Measurements from ENCODE around the gene STMP1.
"Not testable (repeated sequence)": the region's sequence is repeated elsewhere in the genome, so short reads cannot be mapped to it uniquely, and the experiment has no call there.

STMP1 gene

DNA sequence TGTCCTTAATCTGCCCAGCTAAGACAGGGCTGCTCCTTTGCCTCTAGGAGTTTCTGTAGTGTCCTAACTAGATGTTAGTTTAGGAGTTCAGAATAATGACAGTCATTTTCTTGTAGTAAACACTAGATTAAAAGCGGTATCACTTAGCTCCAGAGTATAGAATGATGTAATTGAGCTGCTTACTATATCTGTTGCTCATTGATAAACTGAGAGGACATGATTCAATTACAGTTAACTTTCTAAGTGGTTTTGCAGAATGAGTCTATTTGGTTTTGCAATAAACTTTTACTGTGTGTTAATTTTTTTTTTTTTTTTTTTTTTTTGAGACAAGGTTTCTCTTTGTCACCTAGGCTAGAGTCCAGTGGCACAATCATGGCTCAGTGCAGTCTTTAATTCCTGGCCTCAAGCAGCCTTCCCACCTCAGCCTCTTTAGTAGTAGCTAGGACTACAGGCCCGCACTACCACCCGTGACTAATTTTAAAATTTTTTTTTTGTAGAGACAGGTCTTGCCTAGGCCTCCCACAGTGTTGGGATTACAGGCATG is 1.8 kb downstream of the STMP1 start:
- no peak overlapping the region for H3K4me3 ChIP-seq (ENCODE audit: low read depth, low read length)

DNA sequence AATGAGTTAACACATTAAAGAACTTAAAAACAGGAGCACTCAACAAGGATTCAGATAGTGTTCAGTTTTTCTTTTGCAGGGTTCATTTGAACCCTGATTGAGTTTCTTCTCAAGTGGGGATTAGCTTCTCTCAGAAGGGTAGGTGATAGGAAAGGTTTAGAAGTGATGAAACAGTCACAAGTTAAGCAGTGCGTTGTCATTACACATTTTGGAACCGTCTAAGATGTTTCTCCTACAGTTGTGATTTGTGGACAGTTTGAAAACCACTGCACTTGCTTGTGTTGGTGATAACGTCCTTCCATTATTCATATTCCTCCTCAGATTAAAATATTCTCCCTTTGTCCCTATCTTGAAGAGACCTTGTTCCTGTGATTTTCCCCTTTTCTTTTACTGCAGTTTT is 2.7 kb downstream of the STMP1 start:
- TF ChIP-seq, protein P1, sequence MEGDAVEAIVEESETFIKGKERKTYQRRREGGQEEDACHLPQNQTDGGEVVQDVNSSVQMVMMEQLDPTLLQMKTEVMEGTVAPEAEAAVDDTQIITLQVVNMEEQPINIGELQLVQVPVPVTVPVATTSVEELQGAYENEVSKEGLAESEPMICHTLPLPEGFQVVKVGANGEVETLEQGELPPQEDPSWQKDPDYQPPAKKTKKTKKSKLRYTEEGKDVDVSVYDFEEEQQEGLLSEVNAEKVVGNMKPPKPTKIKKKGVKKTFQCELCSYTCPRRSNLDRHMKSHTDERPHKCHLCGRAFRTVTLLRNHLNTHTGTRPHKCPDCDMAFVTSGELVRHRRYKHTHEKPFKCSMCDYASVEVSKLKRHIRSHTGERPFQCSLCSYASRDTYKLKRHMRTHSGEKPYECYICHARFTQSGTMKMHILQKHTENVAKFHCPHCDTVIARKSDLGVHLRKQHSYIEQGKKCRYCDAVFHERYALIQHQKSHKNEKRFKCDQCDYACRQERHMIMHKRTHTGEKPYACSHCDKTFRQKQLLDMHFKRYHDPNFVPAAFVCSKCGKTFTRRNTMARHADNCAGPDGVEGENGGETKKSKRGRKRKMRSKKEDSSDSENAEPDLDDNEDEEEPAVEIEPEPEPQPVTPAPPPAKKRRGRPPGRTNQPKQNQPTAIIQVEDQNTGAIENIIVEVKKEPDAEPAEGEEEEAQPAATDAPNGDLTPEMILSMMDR (IDR thresholded peaks at IDR 0.05; ENCODE audit: borderline replicate concordance, insufficient read depth, low read depth, low read length): no peak

More for the DNA sequence above, 1.8 kb downstream of the STMP1 start:
- TF ChIP-seq, protein P1 (IDR thresholded peaks at IDR 0.05; ENCODE audit: borderline replicate concordance, insufficient read depth, low read depth, low read length): no peak

DNA sequence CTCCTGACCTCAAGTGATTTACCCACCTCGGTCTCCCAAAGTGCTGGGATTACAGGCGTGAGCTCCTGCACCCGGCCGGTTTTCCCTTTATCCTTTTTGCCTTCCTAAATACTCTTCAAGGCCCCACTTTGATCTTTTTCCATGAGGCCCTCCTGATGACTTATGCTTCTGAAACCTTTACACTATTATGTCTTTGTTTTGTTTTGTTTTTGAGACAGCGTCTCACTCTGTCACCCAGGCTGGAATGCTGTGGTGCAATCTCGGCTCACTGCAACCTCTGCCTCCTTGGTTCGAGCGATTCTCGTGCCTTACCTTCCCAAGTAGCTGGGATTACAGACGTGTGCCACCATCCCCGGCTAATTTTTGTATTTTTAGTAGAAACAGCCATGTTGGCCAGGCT is 3.8 kb downstream of the STMP1 start:
- TF ChIP-seq, protein P1 (IDR thresholded peaks at IDR 0.05; ENCODE audit: borderline replicate concordance, insufficient read depth, low read depth, low read length): no peak
- no peak overlapping the region for H3K4me3 ChIP-seq (ENCODE audit: low read depth, low read length)

More for the DNA sequence above, 2.7 kb downstream of the STMP1 start:
- no peak overlapping the region for H3K4me3 ChIP-seq (ENCODE audit: low read depth, low read length)

DNA sequence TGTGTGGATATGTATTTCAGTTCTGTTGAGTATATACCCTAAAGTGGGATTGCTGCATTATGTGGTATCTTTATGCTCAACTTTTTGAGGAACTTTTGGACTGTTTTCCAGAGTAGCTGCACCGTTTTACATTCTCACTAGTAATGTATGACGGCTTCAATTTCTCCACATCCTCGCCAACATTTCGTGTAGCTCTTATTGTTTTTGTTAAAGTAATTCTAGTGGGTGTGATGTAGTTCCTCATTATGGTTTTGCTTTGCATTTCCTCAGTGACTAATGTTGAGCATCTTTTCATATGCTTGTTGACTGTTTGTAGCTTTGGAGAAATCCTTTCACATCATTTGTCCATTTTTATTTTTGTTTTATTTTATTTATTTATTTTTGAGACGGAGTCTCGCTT is 4.5 kb downstream of the STMP1 start:
- TF ChIP-seq, protein P1 (IDR thresholded peaks at IDR 0.05; ENCODE audit: borderline replicate concordance, insufficient read depth, low read depth, low read length): no peak
- no peak overlapping the region for H3K4me3 ChIP-seq (ENCODE audit: low read depth, low read length)

DNA sequence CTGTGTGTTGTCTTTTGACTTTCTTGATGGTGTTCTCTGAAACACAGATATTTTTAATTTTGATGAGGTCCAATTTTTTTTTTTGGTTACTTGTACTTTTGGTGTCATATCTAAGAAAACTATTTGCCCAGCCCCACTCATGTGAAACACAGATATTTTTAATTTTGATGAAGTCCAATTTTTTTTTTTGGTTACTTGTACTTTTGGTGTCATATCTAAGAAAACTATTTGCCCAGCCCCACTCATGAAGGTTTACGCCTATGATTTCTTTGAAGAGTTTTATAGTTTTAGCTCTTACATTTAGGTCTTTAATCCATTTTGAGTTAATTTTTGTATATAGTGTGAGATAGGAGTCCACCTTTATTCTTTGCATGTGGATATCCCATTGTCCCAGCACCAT is 5.3 kb downstream of the STMP1 start:
- H3K4me3 ChIP-seq (ENCODE audit: low read depth, low read length): not testable (repeated sequence)

DNA sequence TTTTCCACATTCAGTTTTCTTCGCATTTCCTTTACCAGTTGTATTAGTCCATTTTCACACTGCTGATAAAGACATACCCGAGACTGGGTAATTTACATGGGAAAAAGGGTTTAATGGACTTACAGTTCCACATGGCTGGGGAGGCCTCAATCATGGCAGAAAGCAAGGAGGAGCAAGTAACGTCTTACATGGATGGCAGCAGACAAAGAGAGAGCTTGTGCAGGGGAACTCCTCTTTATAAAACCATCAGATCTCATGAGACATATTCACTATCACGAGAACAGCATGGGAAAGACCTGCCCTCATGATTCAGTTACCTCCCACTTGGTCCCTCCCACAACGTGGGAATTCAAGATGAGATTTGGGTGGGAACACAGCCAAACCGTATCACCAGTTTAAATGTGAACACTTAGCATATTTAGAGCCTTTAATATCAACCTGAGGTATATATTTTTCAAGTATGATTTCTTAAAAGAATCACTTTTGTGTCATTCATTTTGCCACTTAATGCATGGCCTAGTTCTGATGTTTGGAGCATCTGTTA is 6.6 kb downstream of the STMP1 start:
- not testable (repeated sequence) for H3K4me3 ChIP-seq (ENCODE audit: low read depth, low read length)

DNA sequence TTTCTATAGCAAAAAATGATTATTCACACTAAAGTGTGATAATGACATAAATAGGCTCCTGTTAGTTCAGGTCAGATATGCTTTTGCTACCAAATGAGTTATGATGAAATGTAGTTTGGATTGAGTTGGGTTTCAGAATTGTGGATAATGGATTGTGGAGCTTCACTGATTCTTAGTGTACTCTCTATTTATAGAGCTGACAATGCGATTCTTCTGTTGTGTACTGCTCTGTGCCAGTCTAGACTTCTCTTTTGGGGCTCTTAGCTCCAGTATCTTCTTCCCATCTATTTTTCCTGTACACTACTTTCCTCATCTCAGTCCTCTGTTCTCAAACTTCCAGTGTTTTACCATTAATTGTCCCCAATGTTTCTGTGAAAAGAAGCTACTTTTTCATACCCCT is 7.5 kb downstream of the STMP1 start:
- H3K4me3 ChIP-seq (ENCODE audit: low read depth, low read length): no peak overlapping the region
- TF ChIP-seq, protein P1 (IDR thresholded peaks at IDR 0.05; ENCODE audit: borderline replicate concordance, insufficient read depth, low read depth, low read length): no peak

DNA sequence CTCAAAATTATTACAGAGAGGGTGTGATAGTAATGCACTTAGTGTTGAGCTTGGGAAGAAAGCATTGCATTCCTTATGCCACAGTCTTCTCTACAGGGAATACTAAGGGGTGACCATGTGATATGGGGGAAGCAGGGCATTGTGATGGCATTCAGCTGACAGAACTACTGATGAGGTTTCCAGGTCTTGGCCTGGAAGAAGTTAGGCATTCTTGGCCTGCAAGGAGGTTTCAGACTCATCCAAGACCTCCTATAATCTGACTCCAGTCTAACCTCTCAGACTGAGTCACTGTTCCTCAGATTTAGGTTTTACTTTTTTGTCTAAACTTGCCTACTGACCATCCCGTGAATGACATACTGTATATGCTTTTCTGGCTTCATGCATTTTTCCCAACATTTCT is 7.9 kb downstream of the STMP1 start:
- TF ChIP-seq, protein P1 (IDR thresholded peaks at IDR 0.05; ENCODE audit: borderline replicate concordance, insufficient read depth, low read depth, low read length): no peak
- H3K4me3 ChIP-seq (ENCODE audit: low read depth, low read length): no peak overlapping the region
